K562 (cell line): Measurements from ENCODE around the gene RBX1. TPM values are rescaled to one million over a fixed set of nuclear protein-coding genes. Genes with fewer than 3 reads are reported as not detected.
A peak's percentile ranks its signal among the peaks of the same experiment; 100 is the strongest.

Experiments used
- BMI1 ChIP-seq: fragments of 150-350 bp; IDR thresholded peaks from 2 replicates; pipeline ENCODE4 v1.6.1; 2014; ENCODE audit warnings: low read length
- CBFA2T3 ChIP-seq: fragments of 450-650 bp; IDR thresholded peaks from 2 replicates; pipeline ENCODE4 v1.6.1; 2017
- CBFB ChIP-seq: sonication (generic); formaldehyde crosslinking; IDR thresholded peaks from 2 replicates; pipeline ENCODE4 v1.4.0; 2020; ENCODE audit warnings: mild to moderate bottlenecking, missing genetic modification reagents
- FOXJ3 ChIP-seq: sonication (generic); formaldehyde crosslinking; IDR thresholded peaks from 2 replicates; pipeline ENCODE4 v1.4.0; 2020; ENCODE audit warnings: mild to moderate bottlenecking, missing genetic modification reagents
- GABPB1 ChIP-seq: sonication (generic); formaldehyde crosslinking; IDR thresholded peaks from 2 replicates; pipeline ENCODE4 v1.8.0; 2022; ENCODE audit warnings: mild to moderate bottlenecking, missing genetic modification reagents
- GTF3C2 ChIP-seq: IDR thresholded peaks from 3 replicates; pipeline ENCODE4 v1.6.1; 2011; ENCODE audit warnings: borderline replicate concordance, mild to moderate bottlenecking, moderate library complexity; ENCODE audit not compliant: insufficient read length; ENCODE audit errors: extremely low read depth
- KLF16 ChIP-seq: IDR thresholded peaks from 2 replicates; pipeline ENCODE4 v1.6.1; 2016; ENCODE audit warnings: antibody characterized with exemption
- LARP7 ChIP-seq: fragments of 450-650 bp; IDR thresholded peaks from 2 replicates; pipeline ENCODE4 v1.6.1; 2016
- NRF1 ChIP-seq, 2 experiments: fragments of 450-650 bp; IDR thresholded peaks in 1 of 2; conservative IDR thresholded peaks in 1 of 2; 2 replicates each; pipeline ENCODE4 v1.6.1; 2014; ENCODE audit warnings: mild to moderate bottlenecking in 2 of 2
- RBFOX2 ChIP-seq: fragments of 200-400 bp; formaldehyde crosslinking; IDR thresholded peaks from 2 replicates; pipeline ENCODE4 v1.6.1; 2017; ENCODE audit warnings: low read depth, mild to moderate bottlenecking, low read length, moderate library complexity
- SIN3A ChIP-seq, 2 experiments: fragments of 150-350 bp in 1 of 2; IDR thresholded peaks; 2 replicates each; pipeline ENCODE4 v1.6.1; 2011 to 2016; ENCODE audit warnings: borderline replicate concordance in 2 of 2, low read depth in 2 of 2, low read length in 2 of 2, mild to moderate bottlenecking in 2 of 2, moderate library complexity in 2 of 2; ENCODE audit not compliant: control insufficient read depth in 1 of 2
- SMARCA4 ChIP-seq: fragments of 450-650 bp; IDR thresholded peaks from 2 replicates; pipeline ENCODE4 v1.6.1; 2016
- TAF7 ChIP-seq: fragments of 450-650 bp; IDR thresholded peaks from 2 replicates; pipeline ENCODE4 v1.6.1; 2016; ENCODE audit warnings: missing genetic modification characterization, missing compliant biosample characterization
- YBX1 ChIP-seq: fragments of 450-650 bp; IDR thresholded peaks from 2 replicates; pipeline ENCODE4 v1.7.1; 2016; ENCODE audit warnings: mild to moderate bottlenecking
- ZFP1 ChIP-seq: fragments of 450-650 bp; formaldehyde crosslinking; IDR thresholded peaks from 2 replicates; pipeline ENCODE4 v1.4.0; 2020; ENCODE audit warnings: mild to moderate bottlenecking, mixed read lengths
- ZFPM2 ChIP-seq: fragments of 250-450 bp; sonication (Bioruptor Pico); IDR thresholded peaks from 2 replicates; pipeline ENCODE4 v1.5.1; 2022; ENCODE audit warnings: mild to moderate bottlenecking
- ZMIZ1 ChIP-seq, 2 experiments: fragments of 150-350 bp in 1 of 2; IDR thresholded peaks; 2 replicates each; pipeline ENCODE4 v1.6.1; 2012 to 2016; ENCODE audit warnings: low read depth in 2 of 2, low read length in 2 of 2, mild to moderate bottlenecking in 1 of 2, moderate library complexity in 1 of 2
- ZNF212 ChIP-seq: fragments of 450-650 bp; formaldehyde crosslinking; IDR thresholded peaks from 2 replicates; pipeline ENCODE4 v1.4.0; 2020; ENCODE audit warnings: mild to moderate bottlenecking
- ZNF232 ChIP-seq: sonication (generic); formaldehyde crosslinking; IDR thresholded peaks from 2 replicates; pipeline ENCODE4 v1.8.0; 2022; ENCODE audit warnings: mild to moderate bottlenecking, missing genetic modification reagents
- ZNF316 ChIP-seq: fragments of 450-650 bp; IDR thresholded peaks from 2 replicates; pipeline ENCODE4 v1.6.1; 2016
- ZNF347 ChIP-seq: fragments of 450-650 bp; formaldehyde crosslinking; IDR thresholded peaks from 2 replicates; pipeline ENCODE4 v1.4.0; 2020; ENCODE audit warnings: low read depth, mild to moderate bottlenecking, moderate library complexity
- ZNF511 ChIP-seq: sonication (generic); formaldehyde crosslinking; IDR thresholded peaks from 2 replicates; pipeline ENCODE4 v1.8.0; 2022; ENCODE audit warnings: mild to moderate bottlenecking, missing genetic modification reagents
- polyA plus RNA-seq, 8 experiments: library from polyadenylated mRNA; depleted of rRNA in 4 of 8; stranded (reverse) in 5 of 8; unstranded in 3 of 8; fragments of >200 nt; fragmentation: Nextera tagmentation in 2 of 8; fragmentation: Illumina TruSeq in 1 of 8; extraction: Ambion mirVana in 2 of 8; extraction: Trizol in 1 of 8; gene quantifications; 2 replicates each; pipeline versions ENCODE4 v1.2.1 to v1.2.3, GENCODE V29; 2011 to 2014; ENCODE audit warnings: inconsistent platforms in 1 of 8, missing spikeins in 1 of 8
- total RNA-seq, 7 experiments: library from RNA; depleted of rRNA in 6 of 7; stranded (reverse); fragments of >200 nt in 6 of 7; fragmentation: Illumina TruSeq in 2 of 7; extraction: Trizol in 2 of 7; gene quantifications; 2 replicates each; pipeline versions ENCODE4 v1.2.1 to v1.2.3, GENCODE V29; 2011 to 2021; ENCODE audit warnings: low replicate concordance in 1 of 7

Gene RBX1
- total and polyA plus RNA-seq, 9 of the 15 experiments (the other 6 are each of a cell fraction or from before 2014, with no cell fraction given): 44.0 to 259 (median 67.9) TPM

GRCh38 chr22:41022470-41023298, 71.5 kb downstream of the RBX1 start (continued):
- TF ChIP-seq GTF3C2 (no peak), ZNF232 (CRISPR knock-in tag) (no peak), RBFOX2 (peak; percentile 56), SMARCA4 (no peak), CBFA2T3 (peak; percentile 25), ZFP1 (CRISPR knock-in tag) (no peak), SIN3A (IDR thresholded peaks at IDR 0.05; ENCODE audit: borderline replicate concordance in 2 of 2, control insufficient read depth in 1 of 2, low read depth in 2 of 2, low read length in 2 of 2) (peak in 1 of 2 experiments; percentile 56; a peak in 1 of 4 replicates), YBX1 (no peak), BMI1 (no peak), ZFPM2 (CRISPR knock-in tag) (no peak), ZNF212 (CRISPR knock-in tag) (no peak), ZNF347 (CRISPR knock-in tag) (no peak), ZNF511 (CRISPR knock-in tag) (peak; percentile 37; the same call in 1 of the 2 replicates), ZMIZ1 (IDR thresholded peaks at IDR 0.05; ENCODE audit: low read depth in 2 of 2, low read length in 2 of 2) (no peak), CBFB (CRISPR knock-in tag) (0 out of 2 replicates have a peak, but pooled peaks have one; percentile 28), NRF1 (conservative IDR thresholded peaks at IDR 0.05 in 1 of 2, IDR thresholded peaks at IDR 0.05 in 1 of 2) (peak; percentile 55 to 62), KLF16 (no peak), TAF7 (tag) (no peak), FOXJ3 (CRISPR knock-in tag) (no peak), GABPB1 (CRISPR knock-in tag) (peak; percentile 61; the same call in 1 of the 2 replicates), ZNF316 (no peak), LARP7 (no peak)
